Fibroblast of villous mesenchyme (primary cell): ENCODE measurements around the gene PNMA8C. TPM values are rescaled to one million over a fixed set of nuclear protein-coding genes. Genes with fewer than 3 reads are reported as not detected.
"Not testable (repeated sequence)": the region's sequence is repeated elsewhere in the genome, so short reads cannot be mapped to it uniquely, and the experiment has no call there.

ENCODE experiments used
- DNase-seq: peaks from one replicate; pipeline ENCODE4 v3.0.0-alpha.2; 2010; ENCODE audit warnings: low read depth
- H3K4me3 ChIP-seq: 2 replicates; pipeline ENCODE4 v1.5.1; 2011; ENCODE audit warnings: low read depth, mild to moderate bottlenecking, low read length
- CTCF ChIP-seq: IDR thresholded peaks from 2 replicates; pipeline ENCODE4 v1.5.1; 2012; ENCODE audit warnings: low read depth, mild to moderate bottlenecking, low read length; ENCODE audit not compliant: insufficient read depth
- total RNA-seq: library from RNA; depleted of rRNA; stranded (reverse); fragments of >200 nt; gene quantifications from 2 replicates; pipeline ENCODE4 v1.2.3, GENCODE V29; 2012

Gene PNMA8C
- total RNA-seq, 1 donor: under 0.01 TPM

DNA sequence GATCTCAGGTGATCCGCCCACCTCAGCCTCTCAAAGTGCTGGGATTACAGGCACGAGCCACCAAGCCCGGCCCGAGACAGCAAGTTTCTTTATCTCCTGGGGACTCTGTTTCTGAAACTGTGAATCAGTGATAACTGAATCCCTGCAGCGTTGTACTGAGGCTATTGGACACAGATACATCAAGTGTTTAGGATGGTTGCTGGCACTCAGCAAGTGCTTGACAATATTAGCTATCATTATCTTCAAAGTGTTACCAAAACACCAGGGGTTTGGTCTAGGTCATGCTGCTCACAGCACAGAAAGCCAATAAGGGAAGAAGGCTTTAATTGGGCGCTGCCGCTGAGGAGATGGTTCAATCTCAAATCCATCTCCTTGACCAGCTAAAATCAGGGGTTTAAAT, 20.5 kb upstream of the PNMA8C start:
- TF ChIP-seq CTCF: no peak
- DNase-seq: no peak
- H3K4me3 ChIP-seq: no peak overlapping the region

DNA sequence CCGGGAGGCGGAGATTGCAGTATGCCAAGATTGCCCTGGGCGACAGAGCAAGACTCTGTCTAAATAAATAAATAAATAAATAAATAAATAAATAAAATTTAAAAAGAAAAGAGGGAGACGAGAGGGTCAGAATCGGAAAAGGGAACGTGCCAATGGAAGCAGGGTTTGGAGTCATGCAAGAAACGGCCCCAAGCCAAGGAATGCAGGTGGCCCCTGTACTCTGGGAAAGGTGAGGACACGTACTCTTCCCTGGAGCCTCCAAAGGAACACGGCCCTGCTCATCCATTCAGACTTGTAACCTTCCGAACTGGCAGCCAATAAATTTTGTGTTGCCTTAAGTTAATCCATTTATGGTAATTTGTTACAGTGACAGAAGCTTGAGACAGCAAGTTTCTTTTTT, 19.9 kb upstream of the PNMA8C start:
- no peak for TF ChIP-seq CTCF
- no peak overlapping the region for H3K4me3 ChIP-seq
- no peak for DNase-seq

- H3K4me3 ChIP-seq: no peak overlapping the region
- TF ChIP-seq CTCF: no peak
- no peak for DNase-seq
Observed at GRCh38 chr19:46447824-46448223, 19.1 kb upstream of the PNMA8C start.

DNA sequence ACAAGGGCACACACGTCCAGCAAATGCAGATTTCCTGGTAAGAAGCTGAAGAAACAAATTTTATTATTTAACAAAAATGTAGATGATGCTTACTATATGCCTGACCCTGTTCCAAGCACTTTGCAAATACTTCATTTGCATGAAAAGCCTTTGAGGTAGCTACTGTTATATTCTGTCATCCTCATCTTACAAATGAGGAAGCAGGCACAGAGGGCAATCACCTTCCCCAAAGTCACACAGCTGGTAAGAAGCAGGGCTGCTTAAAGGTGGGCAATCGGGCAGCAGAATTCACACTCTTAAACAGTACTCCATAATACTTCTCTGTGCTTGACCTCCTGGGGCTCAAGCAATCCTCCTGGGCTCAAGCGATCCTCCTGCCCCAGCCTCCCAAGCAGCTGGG, 18.3 kb upstream of the PNMA8C start:
- no peak for TF ChIP-seq CTCF
- H3K4me3 ChIP-seq: no peak overlapping the region
- DNase-seq: no peak

DNA sequence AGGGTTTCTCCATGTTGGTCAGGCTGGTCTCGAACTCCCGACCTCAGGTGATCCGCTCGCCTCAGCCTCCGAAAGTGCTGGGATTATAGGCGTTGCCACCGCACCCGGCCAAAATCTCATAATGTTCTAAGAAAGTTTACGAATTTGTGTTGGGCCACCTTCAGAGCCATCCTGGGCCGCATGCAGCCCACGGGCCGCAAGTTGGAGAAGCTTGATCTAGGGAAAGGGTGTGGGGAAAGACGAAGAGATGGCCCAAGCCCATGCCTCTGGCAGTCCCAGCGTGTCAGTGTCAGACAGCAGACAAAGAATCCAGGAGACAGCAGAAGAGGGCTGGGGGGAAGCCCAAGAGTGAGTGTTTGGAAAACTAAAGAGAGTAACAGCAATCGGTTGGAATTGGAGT, 17.3 kb upstream of the PNMA8C start:
- no peak for TF ChIP-seq CTCF
- DNase-seq: no peak

DNA sequence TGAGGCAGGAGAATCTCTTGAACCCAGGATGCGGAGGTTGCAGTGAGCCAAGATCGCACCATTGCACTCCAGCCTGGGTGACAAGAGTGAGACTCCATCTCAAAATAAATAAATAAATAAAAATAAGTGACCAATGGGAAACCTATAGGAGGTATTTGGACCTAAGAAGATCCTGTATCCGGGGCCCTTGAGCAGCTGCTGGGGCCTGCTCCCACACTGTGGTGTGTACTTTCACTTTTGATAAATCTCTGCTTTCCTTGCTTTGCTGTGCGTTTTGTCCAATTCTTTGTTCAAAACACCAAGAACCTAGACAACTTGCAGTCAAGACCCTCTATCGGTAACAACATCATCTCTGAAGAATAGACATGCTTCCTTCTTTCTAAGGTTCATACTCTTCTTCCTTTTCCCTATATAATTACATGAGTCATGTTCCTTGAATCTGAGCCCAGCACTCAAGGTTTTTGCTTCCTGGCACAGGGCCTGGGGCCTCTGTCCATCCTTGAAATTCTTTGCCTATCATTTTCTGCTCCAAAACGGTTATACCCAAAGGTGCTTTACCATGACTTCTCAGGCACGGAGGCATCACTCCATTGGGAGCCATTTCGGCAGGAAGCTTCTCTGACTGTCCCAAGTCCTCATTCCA, 14.2 kb upstream of the PNMA8C start:
- TF ChIP-seq CTCF: no peak
- no peak overlapping the region for H3K4me3 ChIP-seq
- peak; percentile 60 for DNase-seq

More for the DNA sequence above, 17.3 kb upstream of the PNMA8C start:
- no peak overlapping the region for H3K4me3 ChIP-seq

- DNase-seq: no peak
- TF ChIP-seq CTCF: no peak
Observed at GRCh38 chr19:46441866-46442265, 13.1 kb upstream of the PNMA8C start.

GRCh38 chr19:46435689-46436088, 7.0 kb upstream of the PNMA8C start:
- DNase-seq, H3K4me3 ChIP-seq: not testable (repeated sequence)

More at GRCh38 chr19:46441866-46442265, 13.1 kb upstream of the PNMA8C start:
- H3K4me3 ChIP-seq: no peak overlapping the region
